Measurements from ENCODE around the gene ATP1A1.

Gene ATP1A1

GRCh38 chr1:116356673-116357072, 16.4 kb upstream of the ATP1A1 start:
- Histone ChIP-seq H3K4me1 (ENCODE audit: control insufficient read depth in 2 of 2, insufficient read depth in 2 of 2, low read length in 2 of 2) (peaks cover 0 to 2% of the 10 kb centered on the region in 2 donors), H3K36me3 (ENCODE audit: control insufficient read depth in 2 of 2, insufficient read depth in 2 of 2, low read length in 2 of 2) (no peaks in the 10 kb centered on the region), H3K9me3 (ENCODE audit: control insufficient read depth in 2 of 2, low read length in 2 of 2) (no peaks in the 10 kb centered on the region), H3K9ac (ENCODE audit: low read depth in 1 of 2, low read length in 2 of 2) (no peak overlapping the region), H3K4me3 (ENCODE audit: low read length in 2 of 2) (no peak overlapping the region), H3K27me3 (ENCODE audit: control insufficient read depth in 2 of 2, insufficient read depth in 2 of 2, low read length in 2 of 2) (no peaks in the 10 kb centered on the region), H3K27ac (ENCODE audit: low read depth in 2 of 2, low read length in 2 of 2) (no peak overlapping the region)

GRCh38 chr1:116357487-116357886, 15.6 kb upstream of the ATP1A1 start:
- Histone ChIP-seq H3K9me3 (ENCODE audit: control insufficient read depth in 2 of 2, low read length in 2 of 2) (no peaks in the 10 kb centered on the region), H3K27ac (ENCODE audit: low read depth in 2 of 2, low read length in 2 of 2) (no peak overlapping the region), H3K4me1 (ENCODE audit: control insufficient read depth in 2 of 2, insufficient read depth in 2 of 2, low read length in 2 of 2) (peaks cover 0 to 2% of the 10 kb centered on the region in 2 donors), H3K4me3 (ENCODE audit: low read length in 2 of 2) (no peak overlapping the region), H3K9ac (ENCODE audit: low read depth in 1 of 2, low read length in 2 of 2) (no peak overlapping the region), H3K36me3 (ENCODE audit: control insufficient read depth in 2 of 2, insufficient read depth in 2 of 2, low read length in 2 of 2) (no peaks in the 10 kb centered on the region), H3K27me3 (ENCODE audit: control insufficient read depth in 2 of 2, insufficient read depth in 2 of 2, low read length in 2 of 2) (no peaks in the 10 kb centered on the region)

GRCh38 chr1:116359060-116359830, 13.8 kb upstream of the ATP1A1 start:
- no peaks in the 10 kb centered on the region for H3K36me3 ChIP-seq (ENCODE audit: control insufficient read depth in 2 of 2, insufficient read depth in 2 of 2, low read length in 2 of 2)
- no peak overlapping the region for H3K9ac ChIP-seq (ENCODE audit: low read depth in 1 of 2, low read length in 2 of 2)
- H3K27ac ChIP-seq (ENCODE audit: low read depth in 2 of 2, low read length in 2 of 2), result no peak overlapping the region
- no peaks in the 10 kb centered on the region for H3K9me3 ChIP-seq (ENCODE audit: control insufficient read depth in 2 of 2, low read length in 2 of 2)
- H3K4me1 ChIP-seq (ENCODE audit: control insufficient read depth in 2 of 2, insufficient read depth in 2 of 2, low read length in 2 of 2), result peaks cover 0 to 2% of the 10 kb centered on the region in 2 donors
- H3K27me3 ChIP-seq (ENCODE audit: control insufficient read depth in 2 of 2, insufficient read depth in 2 of 2, low read length in 2 of 2), result no peaks in the 10 kb centered on the region
- no peak overlapping the region for H3K4me3 ChIP-seq (ENCODE audit: low read length in 2 of 2)

GRCh38 chr1:116359871-116360270, 13.2 kb upstream of the ATP1A1 start:
- Histone ChIP-seq H3K4me3 (ENCODE audit: low read length in 2 of 2) (no peak overlapping the region), H3K27ac (ENCODE audit: low read depth in 2 of 2, low read length in 2 of 2) (no peak overlapping the region), H3K27me3 (ENCODE audit: control insufficient read depth in 2 of 2, insufficient read depth in 2 of 2, low read length in 2 of 2) (no peaks in the 10 kb centered on the region), H3K4me1 (ENCODE audit: control insufficient read depth in 2 of 2, insufficient read depth in 2 of 2, low read length in 2 of 2) (peaks cover 0 to 2% of the 10 kb centered on the region in 2 donors), H3K9me3 (ENCODE audit: control insufficient read depth in 2 of 2, low read length in 2 of 2) (no peaks in the 10 kb centered on the region), H3K9ac (ENCODE audit: low read depth in 1 of 2, low read length in 2 of 2) (no peak overlapping the region), H3K36me3 (ENCODE audit: control insufficient read depth in 2 of 2, insufficient read depth in 2 of 2, low read length in 2 of 2) (no peaks in the 10 kb centered on the region)

- no peaks in the 10 kb centered on the region for H3K27me3 ChIP-seq (ENCODE audit: control insufficient read depth in 2 of 2, insufficient read depth in 2 of 2, low read length in 2 of 2)
- no peaks in the 10 kb centered on the region for H3K36me3 ChIP-seq (ENCODE audit: control insufficient read depth in 2 of 2, insufficient read depth in 2 of 2, low read length in 2 of 2)
- peaks cover 0 to 2% of the 10 kb centered on the region in 2 donors for H3K4me1 ChIP-seq (ENCODE audit: control insufficient read depth in 2 of 2, insufficient read depth in 2 of 2, low read length in 2 of 2)
- H3K4me3 ChIP-seq (ENCODE audit: low read length in 2 of 2), result no peak overlapping the region
- no peaks in the 10 kb centered on the region for H3K9me3 ChIP-seq (ENCODE audit: control insufficient read depth in 2 of 2, low read length in 2 of 2)
- no peak overlapping the region for H3K27ac ChIP-seq (ENCODE audit: low read depth in 2 of 2, low read length in 2 of 2)
- no peak overlapping the region for H3K9ac ChIP-seq (ENCODE audit: low read depth in 1 of 2, low read length in 2 of 2)
Observed at GRCh38 chr1:116360429-116361173, 12.4 kb upstream of the ATP1A1 start.

GRCh38 chr1:116361648-116362047, 11.4 kb upstream of the ATP1A1 start:
- H3K9me3 ChIP-seq (ENCODE audit: control insufficient read depth in 2 of 2, low read length in 2 of 2), result no peaks in the 10 kb centered on the region
- no peak overlapping the region for H3K27ac ChIP-seq (ENCODE audit: low read depth in 2 of 2, low read length in 2 of 2)
- H3K36me3 ChIP-seq (ENCODE audit: control insufficient read depth in 2 of 2, insufficient read depth in 2 of 2, low read length in 2 of 2), result no peaks in the 10 kb centered on the region
- no peaks in the 10 kb centered on the region for H3K27me3 ChIP-seq (ENCODE audit: control insufficient read depth in 2 of 2, insufficient read depth in 2 of 2, low read length in 2 of 2)
- no peak overlapping the region for H3K4me3 ChIP-seq (ENCODE audit: low read length in 2 of 2)
- no peak overlapping the region for H3K9ac ChIP-seq (ENCODE audit: low read depth in 1 of 2, low read length in 2 of 2)
- H3K4me1 ChIP-seq (ENCODE audit: control insufficient read depth in 2 of 2, insufficient read depth in 2 of 2, low read length in 2 of 2), result peaks cover 0 to 2% of the 10 kb centered on the region in 2 donors

GRCh38 chr1:116362050-116362449, 11.0 kb upstream of the ATP1A1 start:
- no peaks in the 10 kb centered on the region for H3K36me3 ChIP-seq (ENCODE audit: control insufficient read depth in 2 of 2, insufficient read depth in 2 of 2, low read length in 2 of 2)
- no peak overlapping the region for H3K27ac ChIP-seq (ENCODE audit: low read depth in 2 of 2, low read length in 2 of 2)
- H3K9me3 ChIP-seq (ENCODE audit: control insufficient read depth in 2 of 2, low read length in 2 of 2), result no peaks in the 10 kb centered on the region
- H3K9ac ChIP-seq (ENCODE audit: low read depth in 1 of 2, low read length in 2 of 2), result no peak overlapping the region
- H3K27me3 ChIP-seq (ENCODE audit: control insufficient read depth in 2 of 2, insufficient read depth in 2 of 2, low read length in 2 of 2), result no peaks in the 10 kb centered on the region
- H3K4me1 ChIP-seq (ENCODE audit: control insufficient read depth in 2 of 2, insufficient read depth in 2 of 2, low read length in 2 of 2), result peaks cover 0 to 2% of the 10 kb centered on the region in 2 donors
- H3K4me3 ChIP-seq (ENCODE audit: low read length in 2 of 2), result no peak overlapping the region

GRCh38 chr1:116365353-116365780, 7.7 kb upstream of the ATP1A1 start:
- no peak overlapping the region for H3K9ac ChIP-seq (ENCODE audit: low read depth in 1 of 2, low read length in 2 of 2)
- no peaks in the 10 kb centered on the region for H3K27me3 ChIP-seq (ENCODE audit: control insufficient read depth in 2 of 2, insufficient read depth in 2 of 2, low read length in 2 of 2)
- no peak overlapping the region for H3K4me3 ChIP-seq (ENCODE audit: low read length in 2 of 2)
- H3K27ac ChIP-seq (ENCODE audit: low read depth in 2 of 2, low read length in 2 of 2), result no peak overlapping the region
- no peaks in the 10 kb centered on the region for H3K36me3 ChIP-seq (ENCODE audit: control insufficient read depth in 2 of 2, insufficient read depth in 2 of 2, low read length in 2 of 2)
- no peaks in the 10 kb centered on the region for H3K4me1 ChIP-seq (ENCODE audit: control insufficient read depth in 2 of 2, insufficient read depth in 2 of 2, low read length in 2 of 2)
- H3K9me3 ChIP-seq (ENCODE audit: control insufficient read depth in 2 of 2, low read length in 2 of 2), result no peaks in the 10 kb centered on the region

- Histone ChIP-seq H3K9ac (ENCODE audit: low read depth in 1 of 2, low read length in 2 of 2) (no peak overlapping the region), H3K36me3 (ENCODE audit: control insufficient read depth in 2 of 2, insufficient read depth in 2 of 2, low read length in 2 of 2) (no peaks in the 10 kb centered on the region), H3K4me3 (ENCODE audit: low read length in 2 of 2) (no peak overlapping the region), H3K9me3 (ENCODE audit: control insufficient read depth in 2 of 2, low read length in 2 of 2) (no peaks in the 10 kb centered on the region), H3K27me3 (ENCODE audit: control insufficient read depth in 2 of 2, insufficient read depth in 2 of 2, low read length in 2 of 2) (no peaks in the 10 kb centered on the region), H3K27ac (ENCODE audit: low read depth in 2 of 2, low read length in 2 of 2) (no peak overlapping the region), H3K4me1 (ENCODE audit: control insufficient read depth in 2 of 2, insufficient read depth in 2 of 2, low read length in 2 of 2) (no peaks in the 10 kb centered on the region)
Observed at GRCh38 chr1:116365857-116366256, 7.2 kb upstream of the ATP1A1 start.

GRCh38 chr1:116367256-116367945, 5.6 kb upstream of the ATP1A1 start:
- Histone ChIP-seq H3K4me1 (ENCODE audit: control insufficient read depth in 2 of 2, insufficient read depth in 2 of 2, low read length in 2 of 2) (peaks cover 0 to 3% of the 10 kb centered on the region in 2 donors), H3K27me3 (ENCODE audit: control insufficient read depth in 2 of 2, insufficient read depth in 2 of 2, low read length in 2 of 2) (no peaks in the 10 kb centered on the region), H3K36me3 (ENCODE audit: control insufficient read depth in 2 of 2, insufficient read depth in 2 of 2, low read length in 2 of 2) (no peaks in the 10 kb centered on the region), H3K9ac (ENCODE audit: low read depth in 1 of 2, low read length in 2 of 2) (no peak overlapping the region), H3K4me3 (ENCODE audit: low read length in 2 of 2) (no peak overlapping the region), H3K27ac (ENCODE audit: low read depth in 2 of 2, low read length in 2 of 2) (no peak overlapping the region), H3K9me3 (ENCODE audit: control insufficient read depth in 2 of 2, low read length in 2 of 2) (no peaks in the 10 kb centered on the region)

Measured in mucosa of rectum (tissue), 2 donors.